ENCODE measurements around the gene SLC1A1.

DNA sequence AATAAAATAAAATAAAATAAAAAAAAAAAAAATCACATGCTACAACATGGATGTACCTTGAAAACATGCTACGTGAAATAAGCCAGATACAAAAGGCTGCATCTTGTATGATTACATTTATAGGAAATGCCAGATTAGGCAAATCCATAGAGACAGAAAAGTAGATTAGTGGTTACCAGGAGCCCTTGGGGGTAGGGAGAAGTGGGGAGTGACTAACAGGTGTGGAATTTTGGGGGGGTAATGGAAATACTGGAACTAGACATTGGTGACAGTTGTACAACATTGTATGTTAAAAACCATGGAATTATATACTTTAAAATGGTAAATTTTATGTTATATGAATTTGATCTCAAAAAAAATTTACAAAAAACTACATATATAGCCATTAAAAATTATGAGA lies 47.3 kb downstream of the SLC1A1 start:
- TF ChIP-seq FOXM1 (IDR thresholded peaks at IDR 0.05; ENCODE audit: borderline replicate concordance, low read depth) (no peak), EGR1 (IDR thresholded peaks at IDR 0.05) (no peak), EP300 (IDR thresholded peaks at IDR 0.05; ENCODE audit: borderline replicate concordance) (no peak)
- TF ChIP-seq, protein P1, sequence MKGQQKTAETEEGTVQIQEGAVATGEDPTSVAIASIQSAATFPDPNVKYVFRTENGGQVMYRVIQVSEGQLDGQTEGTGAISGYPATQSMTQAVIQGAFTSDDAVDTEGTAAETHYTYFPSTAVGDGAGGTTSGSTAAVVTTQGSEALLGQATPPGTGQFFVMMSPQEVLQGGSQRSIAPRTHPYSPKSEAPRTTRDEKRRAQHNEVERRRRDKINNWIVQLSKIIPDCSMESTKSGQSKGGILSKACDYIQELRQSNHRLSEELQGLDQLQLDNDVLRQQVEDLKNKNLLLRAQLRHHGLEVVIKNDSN (IDR thresholded peaks at IDR 0.05): no peak
- TF ChIP-seq, protein P2, sequence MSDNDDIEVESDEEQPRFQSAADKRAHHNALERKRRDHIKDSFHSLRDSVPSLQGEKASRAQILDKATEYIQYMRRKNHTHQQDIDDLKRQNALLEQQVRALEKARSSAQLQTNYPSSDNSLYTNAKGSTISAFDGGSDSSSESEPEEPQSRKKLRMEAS (IDR thresholded peaks at IDR 0.05): no peak

Measured in Ishikawa (cell line).